ENCODE measurements around the gene DDX6. TPM values are rescaled to one million over a fixed set of nuclear protein-coding genes. Genes with fewer than 3 reads are reported as not detected.

The DDX6 gene
- total and polyA plus RNA-seq, 4 donors, result 19.9 to 209 (median 61.7) TPM

- peaks cover 8 to 19% (median 16%) of the 10 kb centered on the region in 4 donors for H3K36me3 ChIP-seq (ENCODE audit: control insufficient read depth in 4 of 4, insufficient read depth in 4 of 4, low read length in 4 of 4)
- no peak overlapping the region for H3K4me3 ChIP-seq
- no peak for ATAC-seq (ENCODE audit: insufficient read depth, low FRiP score)
- H3K4me1 ChIP-seq (ENCODE audit: control insufficient read depth in 5 of 5, insufficient read depth in 5 of 5, low read length in 5 of 5), result peaks cover 0 to 12% (median 0%) of the 10 kb centered on the region in 5 donors
- TF ChIP-seq CTCF (IDR thresholded peaks at IDR 0.05; ENCODE audit: control extremely low read depth, extremely low read depth), result no peak
- H3K27me3 ChIP-seq (ENCODE audit: control insufficient read depth in 3 of 3, insufficient read depth in 3 of 3, low read length in 2 of 3), result no peaks in the 10 kb centered on the region
- WGBS, 2 donors, result 75 to 86% methylated on average over 5 of the region's 5 CpGs
- DNase-seq, result no peak
- H3K9me3 ChIP-seq (ENCODE audit: control insufficient read depth in 4 of 4, insufficient read depth in 3 of 4, low read length in 3 of 4), result no peaks in the 10 kb centered on the region
- no peak overlapping the region for H3K27ac ChIP-seq (ENCODE audit: low read depth in 1 of 2, low read length in 1 of 2)
- H3K9ac ChIP-seq (ENCODE audit: insufficient read depth in 1 of 2, low read length in 2 of 2), result no peak overlapping the region
Observed at GRCh38 chr11:118746988-118747585, 43.9 kb downstream of the DDX6 start.

GRCh38 chr11:118744046-118744445 lies 46.9 kb downstream of the DDX6 start:
- H3K9ac ChIP-seq (ENCODE audit: insufficient read depth in 1 of 2, low read length in 2 of 2), result no peak overlapping the region
- 95 to 96% methylated on average over 4 of the region's 4 CpGs for WGBS, 2 donors
- no peaks in the 10 kb centered on the region for H3K9me3 ChIP-seq (ENCODE audit: control insufficient read depth in 4 of 4, insufficient read depth in 3 of 4, low read length in 3 of 4)
- DNase-seq (no peak), ATAC-seq (ENCODE audit: insufficient read depth, low FRiP score) (no peak)
- no peaks in the 10 kb centered on the region for H3K27me3 ChIP-seq (ENCODE audit: control insufficient read depth in 3 of 3, insufficient read depth in 3 of 3, low read length in 2 of 3)
- no peak overlapping the region for H3K27ac ChIP-seq (ENCODE audit: low read depth in 1 of 2, low read length in 1 of 2)
- peaks cover 0 to 3% (median 0%) of the 10 kb centered on the region in 5 donors for H3K4me1 ChIP-seq (ENCODE audit: control insufficient read depth in 5 of 5, insufficient read depth in 5 of 5, low read length in 5 of 5)
- no peak overlapping the region for H3K4me3 ChIP-seq
- H3K36me3 ChIP-seq (ENCODE audit: control insufficient read depth in 4 of 4, insufficient read depth in 4 of 4, low read length in 4 of 4), result peaks cover 0 to 4% (median 2%) of the 10 kb centered on the region in 4 donors
- no peak for TF ChIP-seq CTCF (IDR thresholded peaks at IDR 0.05; ENCODE audit: control extremely low read depth, extremely low read depth)

- DNase-seq (no peak), ATAC-seq (ENCODE audit: insufficient read depth, low FRiP score) (no peak)
- H3K27me3 ChIP-seq (ENCODE audit: control insufficient read depth in 3 of 3, insufficient read depth in 3 of 3, low read length in 2 of 3), result no peaks in the 10 kb centered on the region
- no peaks in the 10 kb centered on the region for H3K4me1 ChIP-seq (ENCODE audit: control insufficient read depth in 5 of 5, insufficient read depth in 5 of 5, low read length in 5 of 5)
- TF ChIP-seq CTCF (IDR thresholded peaks at IDR 0.05; ENCODE audit: control extremely low read depth, extremely low read depth), result no peak
- H3K9me3 ChIP-seq (ENCODE audit: control insufficient read depth in 4 of 4, insufficient read depth in 3 of 4, low read length in 3 of 4), result no peaks in the 10 kb centered on the region
- no peak overlapping the region for H3K4me3 ChIP-seq
- 81 to 91% methylated on average over 6 of the region's 6 CpGs for WGBS, 2 donors
- H3K27ac ChIP-seq (ENCODE audit: low read depth in 1 of 2, low read length in 1 of 2), result no peak overlapping the region
- H3K36me3 ChIP-seq (ENCODE audit: control insufficient read depth in 4 of 4, insufficient read depth in 4 of 4, low read length in 4 of 4), result no peaks in the 10 kb centered on the region
- H3K9ac ChIP-seq (ENCODE audit: insufficient read depth in 1 of 2, low read length in 2 of 2), result no peak overlapping the region
Observed at GRCh38 chr11:118742304-118742703, 48.7 kb downstream of the DDX6 start.

- ATAC-seq (ENCODE audit: insufficient read depth, low FRiP score) (no peak), DNase-seq (no peak)
- 40 to 53% methylated on average over 1 of the region's 1 CpG for WGBS, 2 donors
- Histone ChIP-seq H3K4me3 (no peak overlapping the region), H3K9ac (ENCODE audit: insufficient read depth in 1 of 2, low read length in 2 of 2) (no peak overlapping the region), H3K9me3 (ENCODE audit: control insufficient read depth in 4 of 4, insufficient read depth in 3 of 4, low read length in 3 of 4) (no peaks in the 10 kb centered on the region), H3K27me3 (ENCODE audit: control insufficient read depth in 3 of 3, insufficient read depth in 3 of 3, low read length in 2 of 3) (no peaks in the 10 kb centered on the region), H3K36me3 (ENCODE audit: control insufficient read depth in 4 of 4, insufficient read depth in 4 of 4, low read length in 4 of 4) (no peaks in the 10 kb centered on the region), H3K4me1 (ENCODE audit: control insufficient read depth in 5 of 5, insufficient read depth in 5 of 5, low read length in 5 of 5) (no peaks in the 10 kb centered on the region), H3K27ac (ENCODE audit: low read depth in 1 of 2, low read length in 1 of 2) (no peak overlapping the region)
- TF ChIP-seq CTCF (IDR thresholded peaks at IDR 0.05; ENCODE audit: control extremely low read depth, extremely low read depth), result no peak
Observed at GRCh38 chr11:118740892-118741291, 50.1 kb downstream of the DDX6 start.
